GM18951 (cell line): ENCODE results near the gene TCF25.
"Not testable (repeated sequence)": the region's sequence is repeated elsewhere in the genome, so short reads cannot be mapped to it uniquely, and the experiment has no call there.

Experiments
- POLR2A ChIP-seq: IDR thresholded peaks from 4 replicates; pipeline ENCODE4 v1.6.1; 2011; ENCODE audit warnings: mild to moderate bottlenecking; ENCODE audit not compliant: insufficient read length, insufficient read depth; ENCODE audit errors: extremely low read depth
- in situ Hi-C: fragments of 300-500 bp; cut with MboI; formaldehyde crosslinking; loops from one replicate; pipeline ENCODE4 v1.12.0; 2022; ENCODE audit warnings: low sequenced_read_pairs, mixed read lengths, inconsistent platforms; ENCODE audit not compliant: unreplicated experiment

TCF25 gene

GRCh38 chr16:89858973-89859614 lies 14.3 kb upstream of the TCF25 start:
- TF ChIP-seq POLR2A, result no peak
- in situ Hi-C loops, result no loop called here

GRCh38 chr16:89859615-89860007 lies 13.8 kb upstream of the TCF25 start:
- in situ Hi-C loops, result no loop called here
- TF ChIP-seq POLR2A, result no peak

GRCh38 chr16:89860747-89861304 lies 12.6 kb upstream of the TCF25 start:
- in situ Hi-C loops, result no loop called here
- TF ChIP-seq POLR2A, result no peak

GRCh38 chr16:89861648-89862047 lies 11.7 kb upstream of the TCF25 start:
- in situ Hi-C loops, result no loop called here
- no peak for TF ChIP-seq POLR2A

GRCh38 chr16:89862732-89863131 lies 10.7 kb upstream of the TCF25 start:
- no peak for TF ChIP-seq POLR2A
- in situ Hi-C loops, result no loop called here

- in situ Hi-C loops, result no loop called here
- TF ChIP-seq POLR2A, result peak; percentile 46
These were observed 9.5 kb upstream of the TCF25 start for GRCh38 chr16:89863741-89864526.

- in situ Hi-C loops, result no loop called here
These were observed 8.9 kb upstream of the TCF25 start for GRCh38 chr16:89864527-89864820.

GRCh38 chr16:89867918-89868317 lies 5.5 kb upstream of the TCF25 start:
- in situ Hi-C loops, result no loop called here
- TF ChIP-seq POLR2A, result no peak

More at GRCh38 chr16:89864527-89864820, 8.9 kb upstream of the TCF25 start:
- no peak for TF ChIP-seq POLR2A

- in situ Hi-C loops, result no loop called here
- TF ChIP-seq POLR2A, result no peak
These were observed 3.5 kb upstream of the TCF25 start for GRCh38 chr16:89869911-89870310.

- in situ Hi-C loops, result no loop called here
- no peak for TF ChIP-seq POLR2A
These were observed 3.0 kb upstream of the TCF25 start for GRCh38 chr16:89870440-89870839.

GRCh38 chr16:89871895-89872294 lies 1.5 kb upstream of the TCF25 start:
- in situ Hi-C loops, result no loop called here
- TF ChIP-seq POLR2A, result no peak

GRCh38 chr16:89873972-89874689 lies 739 bp downstream of the TCF25 start:
- in situ Hi-C loops, result no loop called here
- no peak for TF ChIP-seq POLR2A

GRCh38 chr16:89879123-89879522 lies 5.7 kb downstream of the TCF25 start:
- in situ Hi-C loops, result not testable (repeated sequence)
